Panc1 (cell line): ENCODE measurements around the gene RASSF8. TPM values are rescaled to one million over a fixed set of nuclear protein-coding genes. Genes with fewer than 3 reads are reported as not detected.
A peak's percentile ranks its signal among the peaks of the same experiment; 100 is the strongest.

Source experiments
- ATAC-seq: fragments of 200-7000 bp; cut with Tn5 transposase; 2 replicates; pipeline ENCODE4 v1.9.1; 2020; ENCODE audit warnings: mild to moderate bottlenecking, moderate library complexity
- BruUV-seq: library from RNA; stranded (reverse); fragments of 400-500 nt; replicated peaks from 2 replicates; lab custom pipeline; 2021; lab: Mats Ljungman, UMichigan
- CTCF ChIA-PET: fragments of 300-600 bp; sonication (Branson Sonifier 250); formaldehyde crosslinking; loops from one replicate; lab custom pipeline; 2022; ENCODE audit warnings: antibody characterized with exemption; lab: Charles Lee
- POLR2A ChIA-PET: fragments of 300-600 bp; sonication (Branson Sonifier 250); formaldehyde crosslinking; loops from one replicate; lab custom pipeline; 2022; ENCODE audit warnings: antibody characterized with exemption; lab: Charles Lee
- DNase-seq: peaks from one replicate; pipeline ENCODE4 v3.0.0-alpha.2; 2010; ENCODE audit warnings: low read depth, low spot score
- H3K27ac ChIP-seq: 2 replicates; pipeline ENCODE4 v1.5.1; 2011; ENCODE audit warnings: mild to moderate bottlenecking, low read length, inconsistent platforms
- H3K27me3 ChIP-seq: fragments of 200-500 bp; sonication (Bioruptor generic); 2 replicates; pipeline ENCODE4 v1.6.0; 2014; ENCODE audit warnings: low read length, inconsistent platforms; ENCODE audit not compliant: control insufficient read depth, insufficient read depth
- H3K36me3 ChIP-seq: fragments of 200-500 bp; sonication (Bioruptor generic); 2 replicates; pipeline ENCODE4 v1.5.1; 2014; ENCODE audit warnings: inconsistent platforms, mild to moderate bottlenecking, low read length, moderate library complexity; ENCODE audit not compliant: control insufficient read depth, insufficient read depth
- H3K4me1 ChIP-seq: 2 replicates; pipeline ENCODE4 v1.5.1; 2011; ENCODE audit warnings: inconsistent platforms, mild to moderate bottlenecking, low read length, moderate library complexity; ENCODE audit not compliant: control insufficient read depth, insufficient read depth
- H3K4me3 ChIP-seq, 2 experiments: 2 replicates each; pipeline ENCODE4 v1.5.1; 2011 to 2012; ENCODE audit warnings: low read depth in 2 of 2, low read length in 2 of 2, mild to moderate bottlenecking in 2 of 2, inconsistent platforms in 1 of 2, moderate library complexity in 1 of 2
- H3K9me3 ChIP-seq: fragments of 200-500 bp; sonication (Bioruptor generic); 2 replicates; pipeline ENCODE4 v1.5.1; 2014; ENCODE audit warnings: low read depth, mild to moderate bottlenecking, inconsistent platforms, low read length, moderate library complexity; ENCODE audit not compliant: control insufficient read depth, insufficient read depth
- CTCF ChIP-seq: fragments of 450-650 bp; IDR thresholded peaks from 2 replicates; pipeline ENCODE4 v1.5.1; 2017; ENCODE audit warnings: mild to moderate bottlenecking
- POLR2AphosphoS5 ChIP-seq: IDR thresholded peaks from 2 replicates; pipeline ENCODE4 v1.6.1; 2012; ENCODE audit warnings: mild to moderate bottlenecking, low read depth, low read length, moderate library complexity
- SIN3A ChIP-seq: IDR thresholded peaks from 2 replicates; pipeline ENCODE4 v1.6.1; 2012; ENCODE audit warnings: low read depth, mild to moderate bottlenecking, low read length, moderate library complexity, borderline replicate concordance; ENCODE audit not compliant: insufficient read depth
- TCF7L2 ChIP-seq: IDR thresholded peaks from 2 replicates; pipeline ENCODE4 v1.6.1; 2011; ENCODE audit warnings: mild to moderate bottlenecking, low read depth, low read length, inconsistent platforms
- in situ Hi-C: cut with HindIII; loops from 2 replicates; pipeline ENCODE4 v1.10.0; 2016; ENCODE audit warnings: low sequenced_read_pairs, low pct_unique_long_range_greater_than_20kb
- intact Hi-C: fragments of 100-400 bp; cut with micrococcal nuclease; formaldehyde crosslinking; loops from one replicate; pipeline ENCODE4 v1.10.0; 2022; ENCODE audit not compliant: unreplicated experiment
- total RNA-seq: library from RNA; stranded (reverse); gene quantifications from one replicate; pipeline ENCODE4 v1.2.1, GENCODE V29; 2021; ENCODE audit not compliant: unreplicated experiment
- TF ChIP-seq, protein P1 (sequence below), 2 experiments: IDR thresholded peaks; 2 replicates each; pipeline ENCODE4 v1.6.1; 2011 to 2012; ENCODE audit warnings: low read depth in 2 of 2, control low read depth in 1 of 2, low read length in 1 of 2, mild to moderate bottlenecking in 1 of 2, moderate library complexity in 1 of 2; ENCODE audit not compliant: insufficient read depth in 1 of 2

Gene RASSF8
- total RNA-seq, 1 experiment from 2014 or later: 103 TPM

DNA sequence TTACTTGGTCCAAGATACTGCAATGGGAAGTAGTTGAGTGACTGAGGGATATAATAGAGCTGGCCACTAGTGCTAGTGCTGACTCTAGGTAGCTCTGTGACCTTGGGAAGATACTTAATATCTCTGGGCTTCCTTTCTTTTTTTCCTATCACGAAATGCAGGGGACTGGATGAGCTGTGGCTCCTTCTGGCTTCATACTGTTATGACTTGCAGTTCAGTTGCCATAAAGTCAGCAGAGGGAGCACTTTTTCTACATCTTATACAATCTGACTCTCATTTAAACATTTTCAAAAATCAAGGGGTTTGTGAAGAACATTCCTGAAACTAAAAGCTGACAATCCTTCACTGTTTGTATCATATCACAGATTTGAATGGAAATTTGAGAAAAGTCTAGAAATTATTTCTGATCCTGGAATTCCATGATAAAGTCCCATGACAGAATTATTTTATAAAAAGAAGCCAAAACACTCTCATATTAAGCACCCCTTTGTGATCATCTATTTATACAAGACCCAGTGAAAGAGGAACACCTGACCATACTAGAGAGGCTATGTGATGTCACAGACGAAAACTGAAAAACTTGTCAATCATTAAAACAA, 161.0 kb downstream of the RASSF8 start:
- ChIA-PET POLR2A (interaction anchor here (1.2 kb wide), 1 partner anchor 154 kb away, joined by 3 read pairs; no protein-coding TSS in a partner anchor), CTCF (interaction anchor here (0.7 to 2.6 kb wide), 8 partner anchors 20 to 533 kb away, joined by 3 to 19 read pairs (median 4); no protein-coding TSS in a partner anchor)
- Histone ChIP-seq H3K27me3 (no peaks in the 10 kb centered on the region), H3K9me3 (no peaks in the 10 kb centered on the region), H3K4me3 (no peak overlapping the region), H3K4me1 (peaks cover 77% of the 10 kb centered on the region), H3K27ac (peak overlapping the region; percentile 100), H3K36me3 (no peaks in the 10 kb centered on the region; the same call in 1 of the 2 replicates)
- in situ Hi-C loops: no loop called here
- intact Hi-C loops: loop anchor here (10.0 kb wide), 1 partner anchor 315 kb away; no protein-coding TSS in a partner anchor
- 0 out of 2 replicates have a peak, but pooled peaks have one; percentile 23 for TF ChIP-seq SIN3A
- peak; percentile 36 for TF ChIP-seq POLR2AphosphoS5
- peak; percentile 89 for TF ChIP-seq CTCF
- TF ChIP-seq, protein P1, sequence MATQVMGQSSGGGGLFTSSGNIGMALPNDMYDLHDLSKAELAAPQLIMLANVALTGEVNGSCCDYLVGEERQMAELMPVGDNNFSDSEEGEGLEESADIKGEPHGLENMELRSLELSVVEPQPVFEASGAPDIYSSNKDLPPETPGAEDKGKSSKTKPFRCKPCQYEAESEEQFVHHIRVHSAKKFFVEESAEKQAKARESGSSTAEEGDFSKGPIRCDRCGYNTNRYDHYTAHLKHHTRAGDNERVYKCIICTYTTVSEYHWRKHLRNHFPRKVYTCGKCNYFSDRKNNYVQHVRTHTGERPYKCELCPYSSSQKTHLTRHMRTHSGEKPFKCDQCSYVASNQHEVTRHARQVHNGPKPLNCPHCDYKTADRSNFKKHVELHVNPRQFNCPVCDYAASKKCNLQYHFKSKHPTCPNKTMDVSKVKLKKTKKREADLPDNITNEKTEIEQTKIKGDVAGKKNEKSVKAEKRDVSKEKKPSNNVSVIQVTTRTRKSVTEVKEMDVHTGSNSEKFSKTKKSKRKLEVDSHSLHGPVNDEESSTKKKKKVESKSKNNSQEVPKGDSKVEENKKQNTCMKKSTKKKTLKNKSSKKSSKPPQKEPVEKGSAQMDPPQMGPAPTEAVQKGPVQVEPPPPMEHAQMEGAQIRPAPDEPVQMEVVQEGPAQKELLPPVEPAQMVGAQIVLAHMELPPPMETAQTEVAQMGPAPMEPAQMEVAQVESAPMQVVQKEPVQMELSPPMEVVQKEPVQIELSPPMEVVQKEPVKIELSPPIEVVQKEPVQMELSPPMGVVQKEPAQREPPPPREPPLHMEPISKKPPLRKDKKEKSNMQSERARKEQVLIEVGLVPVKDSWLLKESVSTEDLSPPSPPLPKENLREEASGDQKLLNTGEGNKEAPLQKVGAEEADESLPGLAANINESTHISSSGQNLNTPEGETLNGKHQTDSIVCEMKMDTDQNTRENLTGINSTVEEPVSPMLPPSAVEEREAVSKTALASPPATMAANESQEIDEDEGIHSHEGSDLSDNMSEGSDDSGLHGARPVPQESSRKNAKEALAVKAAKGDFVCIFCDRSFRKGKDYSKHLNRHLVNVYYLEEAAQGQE (IDR thresholded peaks at IDR 0.05; ENCODE audit: insufficient read depth in 1 of 2, low read depth in 2 of 2, low read length in 1 of 2): peak in 1 of 2 experiments; percentile 63; a peak in 2 of 4 replicates
- TF ChIP-seq TCF7L2: no peak
- no TSS peak for BruUV-seq
- ATAC-seq (peak; percentile 36), DNase-seq (no peak)

- no TSS peak for BruUV-seq
- DNase-seq (no peak), ATAC-seq (no peak)
- Histone ChIP-seq H3K4me1 (peaks cover 64% of the 10 kb centered on the region), H3K36me3 (no peaks in the 10 kb centered on the region; the same call in 1 of the 2 replicates), H3K4me3 (peak overlapping the region; percentile 63 to 68), H3K9me3 (no peaks in the 10 kb centered on the region), H3K27me3 (no peaks in the 10 kb centered on the region), H3K27ac (peak overlapping the region; percentile 100)
- no peak for TF ChIP-seq TCF7L2
- peak; percentile 38; the same call in 1 of the 2 replicates for TF ChIP-seq POLR2AphosphoS5
- no peak for TF ChIP-seq CTCF
- TF ChIP-seq SIN3A: no peak
- ChIA-PET CTCF (interaction anchor here (0.6 to 2.6 kb wide), 4 partner anchors 154 to 970 kb away, joined by 6 to 19 read pairs (median 17); no protein-coding TSS in a partner anchor), POLR2A (interaction anchor here (0.7 to 1.2 kb wide), 3 partner anchors 151 to 737 kb away, joined by 3 to 17 read pairs (median 13); no protein-coding TSS in a partner anchor)
- intact Hi-C loops (loop anchor here (5.0 kb wide), 1 partner anchor 402 kb away; no protein-coding TSS in a partner anchor), in situ Hi-C loops (no loop called here)
These were observed 162.2 kb downstream of the RASSF8 start for GRCh38 chr12:26120561-26121274.
